Right lobe of liver (tissue), 6 donors: ENCODE measurements around the gene AMBRA1. TPM values are rescaled to one million over a fixed set of nuclear protein-coding genes. Genes with fewer than 3 reads are reported as not detected.
A peak's percentile ranks its signal among the peaks of the same experiment; 100 is the strongest.

ENCODE experiments used
- ATAC-seq, 4 donors: fragments of 200-7000 bp; cut with Tn5 transposase; one replicate each; pipeline ENCODE4 v1.9.1; 2020; ENCODE audit warnings: mild to moderate bottlenecking in 4 of 4, moderate library complexity in 4 of 4
- DNase-seq, 3 donors: peaks; one replicate each; pipeline ENCODE4 v3.0.0-alpha.2; 2020
- H3K27ac ChIP-seq, 3 donors: fragments of 200-600 bp; one replicate each; pipeline ENCODE4 v1.8.0; 2022
- H3K27me3 ChIP-seq, 2 donors: fragments of 200-600 bp; one replicate each; pipeline ENCODE4 v1.8.0; 2022
- H3K36me3 ChIP-seq, 4 donors: fragments of 200-600 bp; sonication (generic) in 1 of 4; one replicate each; pipeline versions ENCODE4 v1.5.1 to v1.8.0; 2017 to 2022; ENCODE audit warnings: control low read depth in 1 of 4
- H3K4me1 ChIP-seq, 4 donors: fragments of 200-600 bp; sonication (generic) in 1 of 4; one replicate each; pipeline versions ENCODE4 v1.5.1 to v1.8.0; 2017 to 2022; ENCODE audit warnings: control low read depth in 1 of 4
- H3K4me3 ChIP-seq, 3 donors: fragments of 200-600 bp; one replicate each; pipeline ENCODE4 v1.8.0; 2022
- H3K9me3 ChIP-seq, 4 donors: fragments of 200-600 bp; sonication (generic) in 1 of 4; one replicate each; pipeline versions ENCODE4 v1.5.1 to v1.8.0; 2017 to 2022; ENCODE audit warnings: control low read depth in 1 of 4
- CTCF ChIP-seq, 4 donors: fragments of 200-600 bp in 3 of 4; fragments of 450-650 bp in 1 of 4; IDR thresholded peaks; one replicate each; pipeline versions ENCODE4 v1.5.1 to v1.8.0; 2016 to 2022; ENCODE audit warnings: antibody characterized with exemption in 4 of 4, mild to moderate bottlenecking in 2 of 4
- POLR2A ChIP-seq: fragments of 450-650 bp; IDR thresholded peaks from one replicate; pipeline ENCODE4 v1.6.1; 2017; ENCODE audit warnings: antibody characterized with exemption, mild to moderate bottlenecking
- WGBS: methylation state at CpG from one replicate; pipeline ENCODE4 v1.1.6; 2018; ENCODE audit warnings: low coverage, low lambda C conversion rate; ENCODE audit not compliant: insufficient coverage; ENCODE audit errors: missing lambda C conversion rate; 5-methylcytosine and 5-hydroxymethylcytosine counted together
- intact Hi-C, 2 donors: fragments of 100-400 bp; cut with DNase I; formaldehyde crosslinking; loops; one replicate each; pipeline versions ENCODE4 v1.11.2 to v1.14.1; 2022
- long read RNA-seq: library from polyadenylated mRNA; unstranded; transcript quantifications from one replicate; pipeline ENCODE4 v2.0.0, GENCODE V29; 2019
- total RNA-seq, 6 experiments: library from RNA; depleted of rRNA in 2 of 6; stranded (reverse); fragments of >200 nt in 2 of 6; fragmentation: NEBNext Ultra II Directional in 3 of 6; extraction: Animal tissue kit (Norgen Biotek cat#: 25700) in 3 of 6; gene quantifications; one replicate each; pipeline versions ENCODE4 v1.1.0 to v1.2.4, GENCODE V29; 2016 to 2023
- donor health status: DM: no; HTN: yes; CAD: no.
- donor health status: DM: no; HTN: no; CAD: no.
- donor health status: DM: no; HTN: no; CAD: no.
- donor health status: DM: no; HTN: yes; CAD: no.
- donor health status: DM: no; HTN: yes; CAD: no.

Gene AMBRA1
- total RNA-seq, result 10 to 100 TPM; 11.0 to 15.7 (median 13.6) TPM
- long read RNA-seq, partial matches to known transcripts, result 1 of 2 reads
- long read RNA-seq, other reads (novel, unspliced or antisense), result 1 of 2 reads

GRCh38 chr11:46593550-46594373 lies at the start of gene AMBRA1:
TSS of gene AMBRA1 (minus strand) at chr11:46594023. CDS start at chr11:46548380, 45,643 bp downstream.
- intact Hi-C loops, result no loop called here
- Histone ChIP-seq H3K36me3 (no peaks in the 10 kb centered on the region), H3K27ac (peak within 1 kb of the TSS; percentile 51 to 82 (median 67)), H3K4me3 (peak within 1 kb of the TSS; percentile 76 to 99 (median 91)), H3K27me3 (no peaks in the 10 kb centered on the region), H3K4me1 (peaks cover 0 to 46% (median 4%) of the 10 kb centered on the region in 4 donors), H3K9me3 (no peaks in the 10 kb centered on the region)
- 0% methylated on average over 32 of the region's 54 CpGs for WGBS
- TF ChIP-seq CTCF (IDR thresholded peaks at IDR 0.05), result no peak
- TF ChIP-seq POLR2A, result peak; percentile 30
- ATAC-seq, result peak; percentile 96 to 97 (median 97)
- peak; percentile 80 to 89 (median 89) for DNase-seq

GRCh38 chr11:46643531-46643930 lies 49.7 kb upstream of the AMBRA1 start:
- H3K4me1 ChIP-seq, result peaks cover 0 to 25% (median 3%) of the 10 kb centered on the region in 4 donors
- peaks cover 0 to 35% (median 9%) of the 10 kb centered on the region in 4 donors for H3K36me3 ChIP-seq
- DNase-seq (no peak), ATAC-seq (no peak)
- 92% methylated on average over 3 of the region's 3 CpGs for WGBS
- intact Hi-C loops, result no loop called here
- no peak overlapping the region for H3K4me3 ChIP-seq
- no peaks in the 10 kb centered on the region for H3K9me3 ChIP-seq
- no peaks in the 10 kb centered on the region for H3K27me3 ChIP-seq
- H3K27ac ChIP-seq, result no peak overlapping the region
- TF ChIP-seq POLR2A (no peak), CTCF (IDR thresholded peaks at IDR 0.05) (no peak)

- intact Hi-C loops, result no loop called here
- Histone ChIP-seq H3K36me3 (peaks cover 0 to 33% (median 9%) of the 10 kb centered on the region in 4 donors), H3K27ac (no peak overlapping the region), H3K9me3 (no peaks in the 10 kb centered on the region), H3K4me3 (no peak overlapping the region), H3K4me1 (peaks cover 0 to 25% (median 3%) of the 10 kb centered on the region in 4 donors), H3K27me3 (no peaks in the 10 kb centered on the region)
- 84% methylated on average over 6 of the region's 8 CpGs for WGBS
- ATAC-seq (no peak), DNase-seq (no peak)
- TF ChIP-seq CTCF (IDR thresholded peaks at IDR 0.05), result no peak
Measured at GRCh38 chr11:46642627-46643335, 49.0 kb upstream of the AMBRA1 start.

GRCh38 chr11:46641639-46642038 lies 47.8 kb upstream of the AMBRA1 start:
- DNase-seq, result no peak
- H3K27ac ChIP-seq, result no peak overlapping the region
- intact Hi-C loops, result no loop called here
- 34% methylated on average over 3 of the region's 3 CpGs for WGBS
- H3K4me1 ChIP-seq, result peaks cover 0 to 25% (median 3%) of the 10 kb centered on the region in 4 donors
- H3K9me3 ChIP-seq, result no peaks in the 10 kb centered on the region
- H3K36me3 ChIP-seq, result peaks cover 0 to 28% (median 6%) of the 10 kb centered on the region in 4 donors
- ATAC-seq, result peak; percentile 53 to 72 (median 66)
- TF ChIP-seq POLR2A (no peak), CTCF (IDR thresholded peaks at IDR 0.05) (no peak)
- no peaks in the 10 kb centered on the region for H3K27me3 ChIP-seq
- no peak overlapping the region for H3K4me3 ChIP-seq
